Measurements from ENCODE around the gene ING5. TPM values are rescaled to one million over a fixed set of nuclear protein-coding genes. Genes with fewer than 3 reads are reported as not detected.
A peak's percentile ranks its signal among the peaks of the same experiment; 100 is the strongest.

Gene ING5
- total RNA-seq, 1 experiment from 2014 or later: 39.8 TPM

GRCh38 chr2:241777170-241777685 lies 75.4 kb downstream of the ING5 start:
- CTCF ChIA-PET: no interaction called here
- intact Hi-C loops (cut with micrococcal nuclease; ENCODE audit: unreplicated experiment): no loop called here
- H3K27ac ChIP-seq (ENCODE audit: low read length): no peak overlapping the region
- peaks cover 28% of the 10 kb centered on the region for H3K4me1 ChIP-seq (ENCODE audit: control insufficient read depth, insufficient read depth, low read length)
- no peak overlapping the region for H3K4me3 ChIP-seq (ENCODE audit: low read depth in 2 of 2, low read length in 2 of 2)
- ATAC-seq (no peak), DNase-seq (ENCODE audit: low read depth, low spot score) (no peak)
- TF ChIP-seq TCF7L2 (IDR thresholded peaks at IDR 0.05; ENCODE audit: low read depth, low read length) (no peak), CTCF (IDR thresholded peaks at IDR 0.05) (no peak), SIN3A (IDR thresholded peaks at IDR 0.05; ENCODE audit: borderline replicate concordance, insufficient read depth, low read depth, low read length) (no peak), POLR2AphosphoS5 (IDR thresholded peaks at IDR 0.05; ENCODE audit: low read depth, low read length) (no peak)
- TF ChIP-seq, protein P1, sequence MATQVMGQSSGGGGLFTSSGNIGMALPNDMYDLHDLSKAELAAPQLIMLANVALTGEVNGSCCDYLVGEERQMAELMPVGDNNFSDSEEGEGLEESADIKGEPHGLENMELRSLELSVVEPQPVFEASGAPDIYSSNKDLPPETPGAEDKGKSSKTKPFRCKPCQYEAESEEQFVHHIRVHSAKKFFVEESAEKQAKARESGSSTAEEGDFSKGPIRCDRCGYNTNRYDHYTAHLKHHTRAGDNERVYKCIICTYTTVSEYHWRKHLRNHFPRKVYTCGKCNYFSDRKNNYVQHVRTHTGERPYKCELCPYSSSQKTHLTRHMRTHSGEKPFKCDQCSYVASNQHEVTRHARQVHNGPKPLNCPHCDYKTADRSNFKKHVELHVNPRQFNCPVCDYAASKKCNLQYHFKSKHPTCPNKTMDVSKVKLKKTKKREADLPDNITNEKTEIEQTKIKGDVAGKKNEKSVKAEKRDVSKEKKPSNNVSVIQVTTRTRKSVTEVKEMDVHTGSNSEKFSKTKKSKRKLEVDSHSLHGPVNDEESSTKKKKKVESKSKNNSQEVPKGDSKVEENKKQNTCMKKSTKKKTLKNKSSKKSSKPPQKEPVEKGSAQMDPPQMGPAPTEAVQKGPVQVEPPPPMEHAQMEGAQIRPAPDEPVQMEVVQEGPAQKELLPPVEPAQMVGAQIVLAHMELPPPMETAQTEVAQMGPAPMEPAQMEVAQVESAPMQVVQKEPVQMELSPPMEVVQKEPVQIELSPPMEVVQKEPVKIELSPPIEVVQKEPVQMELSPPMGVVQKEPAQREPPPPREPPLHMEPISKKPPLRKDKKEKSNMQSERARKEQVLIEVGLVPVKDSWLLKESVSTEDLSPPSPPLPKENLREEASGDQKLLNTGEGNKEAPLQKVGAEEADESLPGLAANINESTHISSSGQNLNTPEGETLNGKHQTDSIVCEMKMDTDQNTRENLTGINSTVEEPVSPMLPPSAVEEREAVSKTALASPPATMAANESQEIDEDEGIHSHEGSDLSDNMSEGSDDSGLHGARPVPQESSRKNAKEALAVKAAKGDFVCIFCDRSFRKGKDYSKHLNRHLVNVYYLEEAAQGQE (IDR thresholded peaks at IDR 0.05; ENCODE audit: insufficient read depth in 1 of 2, low read depth in 2 of 2, low read length in 1 of 2): no peak
- POLR2A ChIA-PET: no interaction called here
- no TSS peak for BruUV-seq (replicated peaks)
- no peaks in the 10 kb centered on the region for H3K36me3 ChIP-seq (ENCODE audit: control insufficient read depth, insufficient read depth, low read length)
- no peaks in the 10 kb centered on the region for H3K27me3 ChIP-seq (ENCODE audit: control insufficient read depth, insufficient read depth, low read length)
- peaks cover 6% of the 10 kb centered on the region; the same call in 1 of the 2 replicates for H3K9me3 ChIP-seq (ENCODE audit: control insufficient read depth, insufficient read depth, low read depth, low read length)
- in situ Hi-C loops (cut with HindIII; ENCODE audit: low pct_unique_long_range_greater_than_20kb, low sequenced_read_pairs): no loop called here

- H3K9me3 ChIP-seq (ENCODE audit: control insufficient read depth, insufficient read depth, low read depth, low read length): peaks cover 6% of the 10 kb centered on the region; the same call in 1 of the 2 replicates
- intact Hi-C loops (cut with micrococcal nuclease; ENCODE audit: unreplicated experiment) (no loop called here), in situ Hi-C loops (cut with HindIII; ENCODE audit: low pct_unique_long_range_greater_than_20kb, low sequenced_read_pairs) (no loop called here)
- DNase-seq (ENCODE audit: low read depth, low spot score) (no peak), ATAC-seq (peak; percentile 27; the same call in 1 of the 2 replicates)
- no peak overlapping the region for H3K4me3 ChIP-seq (ENCODE audit: low read depth in 2 of 2, low read length in 2 of 2)
- H3K27ac ChIP-seq (ENCODE audit: low read length): no peak overlapping the region; the same call in 1 of the 2 replicates
- TF ChIP-seq POLR2AphosphoS5 (IDR thresholded peaks at IDR 0.05; ENCODE audit: low read depth, low read length): no peak
- no peaks in the 10 kb centered on the region for H3K36me3 ChIP-seq (ENCODE audit: control insufficient read depth, insufficient read depth, low read length)
- POLR2A ChIA-PET: no interaction called here
- CTCF ChIA-PET: interaction anchor here (0.5 kb wide), 1 partner anchor 47 kb away, joined by 9 read pairs; no protein-coding TSS in a partner anchor
- H3K4me1 ChIP-seq (ENCODE audit: control insufficient read depth, insufficient read depth, low read length): peaks cover 28% of the 10 kb centered on the region
- H3K27me3 ChIP-seq (ENCODE audit: control insufficient read depth, insufficient read depth, low read length): no peaks in the 10 kb centered on the region
- BruUV-seq (replicated peaks): no TSS peak
Observed at GRCh38 chr2:241777686-241778627, 76.1 kb downstream of the ING5 start.

Other genes with a start within 250 kb of the ING5 start
- 195 TPM for gene STK25, start 193.5 kb upstream of the ING5 start, total RNA-seq (2021; ENCODE audit: unreplicated experiment)
- gene BOK, start 143.3 kb upstream of the ING5 start, total RNA-seq (2021; ENCODE audit: unreplicated experiment): 39.1 TPM
- gene THAP4, start 64.9 kb upstream of the ING5 start, total RNA-seq (2021; ENCODE audit: unreplicated experiment): 77.9 TPM
- gene ATG4B, start 64.3 kb upstream of the ING5 start, total RNA-seq (2021; ENCODE audit: unreplicated experiment): 84.2 TPM
- gene DTYMK, start 15.2 kb upstream of the ING5 start, total RNA-seq (2021; ENCODE audit: unreplicated experiment): 122 TPM
- gene D2HGDH, start 32.6 kb downstream of the ING5 start, total RNA-seq (2021; ENCODE audit: unreplicated experiment): 53.0 TPM
- 1.6 TPM for gene GAL3ST2, start 74.8 kb downstream of the ING5 start, total RNA-seq (2021; ENCODE audit: unreplicated experiment)
- gene NEU4, start 107.2 kb downstream of the ING5 start, total RNA-seq (2021; ENCODE audit: unreplicated experiment): 10.0 TPM
- gene PDCD1, start 156.9 kb downstream of the ING5 start, total RNA-seq (2021; ENCODE audit: unreplicated experiment): 0.15 TPM
- not detected for gene RTP5, start 167.7 kb downstream of the ING5 start, total RNA-seq (2021; ENCODE audit: unreplicated experiment)

All from Panc1 (cell line).